B cell (primary cell): ENCODE data around the gene KAZN. TPM values are rescaled to one million over a fixed set of nuclear protein-coding genes. Genes with fewer than 3 reads are reported as not detected.

Source experiments
- ATAC-seq: fragments of 200-7000 bp; cut with Tn5 transposase; one replicate; pipeline ENCODE4 v1.10.0; 2021; ENCODE audit warnings: low read depth, mild to moderate bottlenecking, moderate number of reproducible peaks, moderate library complexity
- CTCF ChIA-PET: fragments of 350-600 bp; sonication (Branson Sonifier 250); formaldehyde crosslinking; loops from one replicate; lab custom pipeline; 2021; ENCODE audit warnings: antibody characterized with exemption, inconsistent platforms; lab: Charles Lee
- POLR2A ChIA-PET: fragments of 350-600 bp; sonication (Branson Sonifier 250); formaldehyde crosslinking; loops from one replicate; lab custom pipeline; 2021; ENCODE audit warnings: antibody characterized with exemption; lab: Charles Lee
- DNase-seq: peaks from one replicate; pipeline ENCODE4 v3.0.0; 2013
- H2AFZ ChIP-seq: 2 replicates; pipeline ENCODE4 v1.6.1; 2012; ENCODE audit warnings: mild to moderate bottlenecking, low read depth, low read length; ENCODE audit not compliant: insufficient read depth, poor library complexity, severe bottlenecking
- H3K27ac ChIP-seq, 2 donors: 1 replicate in 1 of 2; 2 replicates in 1 of 2; pipeline ENCODE4 v1.5.1; 2012 to 2013; ENCODE audit warnings: low read length in 2 of 2, mild to moderate bottlenecking in 2 of 2, moderate library complexity in 1 of 2
- H3K27me3 ChIP-seq, 4 experiments: fragments of 200-600 bp in 1 of 4; sonication (generic) in 1 of 4; replicated peaks in 1 of 4; 1 replicate in 2 of 4; 2 replicates in 2 of 4; pipeline versions ENCODE4 v1.6.1 to v1.7.0; 2013 to 2016; ENCODE audit warnings: low read length in 3 of 4, mild to moderate bottlenecking in 2 of 4, mixed read lengths in 1 of 4, moderate library complexity in 1 of 4; ENCODE audit not compliant: insufficient read depth in 4 of 4, control insufficient read depth in 3 of 4; ENCODE audit errors: control extremely low read depth in 1 of 4
- H3K36me3 ChIP-seq, 2 experiments: replicated peaks in 1 of 2; 1 replicate in 1 of 2; 2 replicates in 1 of 2; pipeline versions ENCODE4 v1.6.1 to v1.7.1; 2013; ENCODE audit warnings: low read length in 1 of 2; ENCODE audit not compliant: insufficient read depth in 2 of 2, control insufficient read depth in 1 of 2; ENCODE audit errors: control extremely low read depth in 1 of 2, extremely low read depth in 1 of 2
- H3K4me1 ChIP-seq, 2 donors: fragments of 200-600 bp in 1 of 2; sonication (generic) in 1 of 2; 1 replicate in 1 of 2; 2 replicates in 1 of 2; pipeline versions ENCODE4 v1.5.1 to v1.6.1; 2013 to 2017; ENCODE audit warnings: low read length in 2 of 2; ENCODE audit not compliant: control insufficient read depth in 2 of 2, insufficient read depth in 2 of 2
- H3K4me2 ChIP-seq: replicated peaks from 2 replicates; pipeline ENCODE3; 2012; ENCODE audit warnings: mild to moderate bottlenecking, low read depth, low read length; ENCODE audit not compliant: poor library complexity, severe bottlenecking
- H3K4me3 ChIP-seq, 5 experiments: fragments of 200-600 bp in 1 of 5; sonication (generic) in 1 of 5; 1 replicate in 3 of 5; 2 replicates in 2 of 5; pipeline versions ENCODE4 v1.5.1 to v1.7.0; 2011 to 2016; ENCODE audit warnings: low read length in 4 of 5, mild to moderate bottlenecking in 4 of 5, low read depth in 2 of 5, control low read depth in 1 of 5, moderate library complexity in 1 of 5; ENCODE audit not compliant: insufficient read depth in 1 of 5; ENCODE audit errors: control extremely low read depth in 1 of 5, extremely low read depth in 1 of 5
- H3K79me2 ChIP-seq: fragments of 200-600 bp; sonication (generic); one replicate; pipeline ENCODE4 v1.6.0; 2016; ENCODE audit warnings: low read length; ENCODE audit not compliant: control insufficient read depth, insufficient read depth
- H3K9ac ChIP-seq: fragments of 200-600 bp; sonication (generic); 2 replicates; pipeline ENCODE4 v1.6.1; 2017; ENCODE audit warnings: mild to moderate bottlenecking, low read length, moderate library complexity
- H3K9me3 ChIP-seq, 3 donors: one replicate each; pipeline versions ENCODE4 v1.6.1 to v1.7.1; 2013; ENCODE audit warnings: low read length in 2 of 3; ENCODE audit not compliant: control insufficient read depth in 2 of 3, insufficient read depth in 1 of 3; ENCODE audit errors: control extremely low read depth in 1 of 3
- H4K20me1 ChIP-seq: 2 replicates; pipeline ENCODE4 v1.6.0; 2012; ENCODE audit warnings: mild to moderate bottlenecking, low read length; ENCODE audit not compliant: insufficient read depth, control insufficient read depth, poor library complexity, severe bottlenecking
- H3K27ac Mint-ChIP-seq: one replicate; pipeline ENCODE4 v1.8.0; 2021; ENCODE audit warnings: mixed read lengths
- H3K27me3 Mint-ChIP-seq: one replicate; pipeline ENCODE4 v1.8.0; 2021; ENCODE audit warnings: mixed read lengths
- H3K4me1 Mint-ChIP-seq: one replicate; pipeline ENCODE4 v1.8.0; 2021; ENCODE audit warnings: mixed read lengths
- H3K4me3 Mint-ChIP-seq: one replicate; pipeline ENCODE4 v1.8.0; 2021; ENCODE audit warnings: mixed read lengths
- H3K9me3 Mint-ChIP-seq: one replicate; pipeline ENCODE4 v1.8.0; 2022; ENCODE audit warnings: mixed read lengths; ENCODE audit not compliant: insufficient read depth
- CTCF ChIP-seq: fragments of 200-600 bp; IDR thresholded peaks from one replicate; pipeline ENCODE4 v1.8.0; 2022; ENCODE audit warnings: antibody characterized with exemption, mild to moderate bottlenecking
- EZH2 ChIP-seq: IDR thresholded peaks from 2 replicates; pipeline ENCODE4 v1.6.1; 2012; ENCODE audit warnings: borderline replicate concordance, low read depth, mild to moderate bottlenecking, moderate library complexity, low read length; ENCODE audit not compliant: insufficient read depth, poor library complexity, severe bottlenecking
- WGBS: methylation state at CpG from one replicate; pipeline ENCODE4 v1.1.5; 2013; ENCODE audit warnings: missing lambda C conversion rate; ENCODE audit not compliant: insufficient coverage; 5-methylcytosine and 5-hydroxymethylcytosine counted together
- intact Hi-C: fragments of 100-400 bp; cut with micrococcal nuclease; formaldehyde crosslinking; loops from one replicate; pipeline ENCODE4 v1.10.0; 2022
- polyA plus RNA-seq: library from polyadenylated mRNA; depleted of rRNA; stranded (reverse); fragments of >200 nt; gene quantifications from 2 replicates; pipeline ENCODE4 v1.2.3, GENCODE V29; 2012
- total RNA-seq, 2 donors: library from RNA; stranded (reverse); fragments of 120-200 nt in 1 of 2; gene quantifications; 1 replicate in 1 of 2; 2 replicates in 1 of 2; pipeline versions ENCODE4 v1.2.3 to v1.2.4, GENCODE V29; 2013 to 2022

Gene KAZN
- total and polyA plus RNA-seq, 2 donors (not counting 1 experiment from before 2014, with no cell fraction given), result 0.13 to 0.39 TPM

- H3K9me3 ChIP-seq, result peaks cover 0 to 6% (median 0%) of the 10 kb centered on the region in 3 donors
- H3K79me2 ChIP-seq, result no peaks in the 10 kb centered on the region
- H3K4me3 ChIP-seq, result no peak overlapping the region
- peaks cover 3% of the 10 kb centered on the region for H3K4me1 Mint-ChIP-seq
- TF ChIP-seq CTCF (no peak), EZH2 (no peak)
- H3K36me3 ChIP-seq, result no peaks in the 10 kb centered on the region
- ATAC-seq (no peak), DNase-seq (peak; percentile 20)
- H2AFZ ChIP-seq, result no peak overlapping the region
- peaks cover 0 to 21% of the 10 kb centered on the region in 2 donors for H3K4me1 ChIP-seq
- H3K27me3 Mint-ChIP-seq, result peaks cover 57% of the 10 kb centered on the region
- no peaks in the 10 kb centered on the region for H4K20me1 ChIP-seq
- intact Hi-C loops, result no loop called here
- CTCF ChIA-PET, result no interaction called here
- H3K27me3 ChIP-seq, result peaks cover 0 to 22% (median 2%) of the 10 kb centered on the region in 4 experiments
- H3K4me2 ChIP-seq, result no peak overlapping the region
- H3K27ac Mint-ChIP-seq, result no peak overlapping the region
- no peak overlapping the region for H3K4me3 Mint-ChIP-seq
- H3K9ac ChIP-seq, result no peak overlapping the region
- POLR2A ChIA-PET, result no interaction called here
- no peak overlapping the region for H3K27ac ChIP-seq
- 0% methylated on average over 3 of the region's 16 CpGs for whole genome bisulfite sequencing
- H3K9me3 Mint-ChIP-seq, result no peaks in the 10 kb centered on the region
Measured at GRCh38 chr1:14739082-14739832, 140.8 kb downstream of the KAZN start.

DNA sequence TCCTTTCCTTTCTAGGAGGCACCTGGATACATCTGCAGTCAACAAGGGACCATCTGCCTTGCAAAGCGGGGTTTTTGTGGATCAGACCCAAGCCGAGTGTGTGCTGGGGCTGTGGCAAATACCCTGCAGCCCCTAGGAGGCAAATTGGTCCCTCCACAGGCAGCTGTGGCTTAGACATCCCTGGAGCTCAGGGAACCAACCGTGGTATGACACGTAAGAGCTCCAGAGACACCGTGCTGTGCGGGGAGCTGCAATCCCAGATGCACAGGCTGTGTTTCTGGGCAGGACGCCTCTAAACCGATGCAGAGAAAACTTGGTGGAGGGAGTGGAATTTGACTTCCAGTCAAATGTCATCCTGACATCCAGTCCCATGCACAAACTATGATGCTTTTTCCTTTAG is 141.5 kb downstream of the KAZN start:
- H3K9ac ChIP-seq, result no peak overlapping the region
- H2AFZ ChIP-seq, result no peak overlapping the region
- 51% methylated on average over 6 of the region's 8 CpGs for WGBS
- no peak overlapping the region for H3K4me3 ChIP-seq
- ChIA-PET CTCF (no interaction called here), POLR2A (no interaction called here)
- H4K20me1 ChIP-seq, result no peaks in the 10 kb centered on the region
- Mint-ChIP-seq H3K4me1 (peaks cover 3% of the 10 kb centered on the region), H3K4me3 (no peak overlapping the region), H3K27ac (no peak overlapping the region), H3K9me3 (no peaks in the 10 kb centered on the region), H3K27me3 (peaks cover 53% of the 10 kb centered on the region)
- ATAC-seq (no peak), DNase-seq (no peak)
- peaks cover 0 to 6% (median 0%) of the 10 kb centered on the region in 3 donors for H3K9me3 ChIP-seq
- TF ChIP-seq EZH2, result no peak
- no peak for TF ChIP-seq CTCF
- H3K4me2 ChIP-seq, result no peak overlapping the region
- peaks cover 0 to 22% (median 2%) of the 10 kb centered on the region in 4 experiments for H3K27me3 ChIP-seq
- no peak overlapping the region for H3K27ac ChIP-seq
- H3K79me2 ChIP-seq, result no peaks in the 10 kb centered on the region
- intact Hi-C loops, result no loop called here
- H3K4me1 ChIP-seq, result peaks cover 0 to 21% of the 10 kb centered on the region in 2 donors
- H3K36me3 ChIP-seq, result no peaks in the 10 kb centered on the region
